ENCODE data around the gene COG6. TPM values are rescaled to one million over a fixed set of nuclear protein-coding genes. Genes with fewer than 3 reads are reported as not detected.

Gene COG6
- total RNA-seq, 1 donor from 2014 or later: 24.0 TPM

GRCh38 chr13:39692660-39693438, 37.4 kb downstream of the COG6 start:
- no peaks in the 10 kb centered on the region for H3K4me1 ChIP-seq (ENCODE audit: control insufficient read depth in 3 of 3, insufficient read depth in 3 of 3, low read length in 3 of 3)
- peaks cover 0 to 9% (median 0%) of the 10 kb centered on the region in 3 donors for H3K36me3 ChIP-seq (ENCODE audit: control insufficient read depth in 3 of 3, insufficient read depth in 3 of 3, low read length in 3 of 3)
- H3K27ac ChIP-seq (ENCODE audit: low read depth, low read length): no peak overlapping the region
- no peak overlapping the region for H3K9ac ChIP-seq (ENCODE audit: low read depth in 1 of 3, low read length in 3 of 3)
- no peaks in the 10 kb centered on the region for H3K27me3 ChIP-seq (ENCODE audit: control insufficient read depth in 3 of 3, insufficient read depth in 3 of 3, low read length in 3 of 3)
- no peaks in the 10 kb centered on the region for H3K9me3 ChIP-seq (ENCODE audit: control insufficient read depth in 3 of 3, low read length in 3 of 3)
- no peak overlapping the region for H3K4me3 ChIP-seq (ENCODE audit: low read length in 3 of 3)

GRCh38 chr13:39699274-39699673, 43.8 kb downstream of the COG6 start:
- no peak overlapping the region for H3K9ac ChIP-seq (ENCODE audit: low read depth in 1 of 3, low read length in 3 of 3)
- no peaks in the 10 kb centered on the region for H3K4me1 ChIP-seq (ENCODE audit: control insufficient read depth in 3 of 3, insufficient read depth in 3 of 3, low read length in 3 of 3)
- no peaks in the 10 kb centered on the region for H3K27me3 ChIP-seq (ENCODE audit: control insufficient read depth in 3 of 3, insufficient read depth in 3 of 3, low read length in 3 of 3)
- peaks cover 0 to 4% (median 0%) of the 10 kb centered on the region in 3 donors for H3K36me3 ChIP-seq (ENCODE audit: control insufficient read depth in 3 of 3, insufficient read depth in 3 of 3, low read length in 3 of 3)
- no peak overlapping the region for H3K4me3 ChIP-seq (ENCODE audit: low read length in 3 of 3)
- H3K27ac ChIP-seq (ENCODE audit: low read depth, low read length): no peak overlapping the region
- H3K9me3 ChIP-seq (ENCODE audit: control insufficient read depth in 3 of 3, low read length in 3 of 3): no peaks in the 10 kb centered on the region

GRCh38 chr13:39712626-39713025, 57.2 kb downstream of the COG6 start:
- Histone ChIP-seq H3K9ac (ENCODE audit: low read depth in 1 of 3, low read length in 3 of 3) (no peak overlapping the region), H3K9me3 (ENCODE audit: control insufficient read depth in 3 of 3, low read length in 3 of 3) (peaks cover 0 to 2% (median 0%) of the 10 kb centered on the region in 3 donors), H3K4me1 (ENCODE audit: control insufficient read depth in 3 of 3, insufficient read depth in 3 of 3, low read length in 3 of 3) (no peaks in the 10 kb centered on the region), H3K4me3 (ENCODE audit: low read length in 3 of 3) (no peak overlapping the region), H3K27me3 (ENCODE audit: control insufficient read depth in 3 of 3, insufficient read depth in 3 of 3, low read length in 3 of 3) (no peaks in the 10 kb centered on the region), H3K36me3 (ENCODE audit: control insufficient read depth in 3 of 3, insufficient read depth in 3 of 3, low read length in 3 of 3) (peaks cover 2 to 6% (median 3%) of the 10 kb centered on the region in 3 donors), H3K27ac (ENCODE audit: low read depth, low read length) (no peak overlapping the region)

DNA sequence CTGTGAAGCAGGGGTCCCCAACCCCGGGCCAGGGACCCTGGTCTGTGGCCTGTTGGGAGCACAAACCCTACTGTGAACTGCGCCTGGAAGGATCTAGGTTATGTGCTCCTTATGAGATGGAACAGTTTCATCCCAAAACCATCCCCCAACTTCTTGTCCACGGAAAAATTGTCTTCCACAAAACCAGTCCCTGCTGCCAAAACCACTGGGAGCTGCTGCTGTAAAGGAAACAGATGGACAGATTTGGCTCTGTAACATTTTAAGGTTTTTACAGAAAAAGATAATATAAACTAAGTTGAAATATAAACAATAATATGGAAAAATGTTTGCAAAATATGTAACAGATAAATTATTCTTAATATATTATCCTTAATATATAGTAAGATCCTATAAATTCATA, 73.7 kb downstream of the COG6 start:
- Histone ChIP-seq H3K4me1 (ENCODE audit: control insufficient read depth in 3 of 3, insufficient read depth in 3 of 3, low read length in 3 of 3) (no peaks in the 10 kb centered on the region), H3K9me3 (ENCODE audit: control insufficient read depth in 3 of 3, low read length in 3 of 3) (no peaks in the 10 kb centered on the region), H3K27ac (ENCODE audit: low read depth, low read length) (no peak overlapping the region), H3K27me3 (ENCODE audit: control insufficient read depth in 3 of 3, insufficient read depth in 3 of 3, low read length in 3 of 3) (no peaks in the 10 kb centered on the region), H3K4me3 (ENCODE audit: low read length in 3 of 3) (no peak overlapping the region), H3K36me3 (ENCODE audit: control insufficient read depth in 3 of 3, insufficient read depth in 3 of 3, low read length in 3 of 3) (peaks cover 0 to 17% (median 6%) of the 10 kb centered on the region in 3 donors), H3K9ac (ENCODE audit: low read depth in 1 of 3, low read length in 3 of 3) (no peak overlapping the region)

- no peaks in the 10 kb centered on the region for H3K27me3 ChIP-seq (ENCODE audit: control insufficient read depth in 3 of 3, insufficient read depth in 3 of 3, low read length in 3 of 3)
- no peaks in the 10 kb centered on the region for H3K9me3 ChIP-seq (ENCODE audit: control insufficient read depth in 3 of 3, low read length in 3 of 3)
- H3K4me3 ChIP-seq (ENCODE audit: low read length in 3 of 3): no peak overlapping the region
- H3K36me3 ChIP-seq (ENCODE audit: control insufficient read depth in 3 of 3, insufficient read depth in 3 of 3, low read length in 3 of 3): peaks cover 0 to 8% (median 6%) of the 10 kb centered on the region in 3 donors
- no peaks in the 10 kb centered on the region for H3K4me1 ChIP-seq (ENCODE audit: control insufficient read depth in 3 of 3, insufficient read depth in 3 of 3, low read length in 3 of 3)
- no peak overlapping the region for H3K9ac ChIP-seq (ENCODE audit: low read depth in 1 of 3, low read length in 3 of 3)
- H3K27ac ChIP-seq (ENCODE audit: low read depth, low read length): no peak overlapping the region
These were observed 79.5 kb downstream of the COG6 start for GRCh38 chr13:39734952-39735351.

DNA sequence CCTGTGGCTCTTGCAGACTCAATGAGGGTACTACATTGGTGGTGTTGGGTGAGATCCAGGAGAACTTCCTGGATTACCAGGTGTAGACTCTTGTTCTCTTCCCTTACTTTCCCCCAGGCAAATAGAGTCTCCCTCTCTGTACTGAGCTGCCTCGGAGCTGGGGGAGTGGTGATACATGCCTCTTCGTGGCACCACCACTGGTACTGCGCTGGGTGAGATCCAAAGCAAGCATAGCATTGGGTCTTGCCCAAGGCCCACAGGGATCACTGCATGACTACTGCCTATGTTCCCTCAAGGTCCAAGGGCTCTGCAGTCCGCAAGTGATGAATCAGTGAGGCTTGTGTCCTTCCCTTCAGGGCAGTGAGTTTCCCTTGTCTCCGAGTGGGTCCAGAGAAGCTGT, 81.6 kb downstream of the COG6 start:
- Histone ChIP-seq H3K27me3 (ENCODE audit: control insufficient read depth in 3 of 3, insufficient read depth in 3 of 3, low read length in 3 of 3) (no peaks in the 10 kb centered on the region), H3K27ac (ENCODE audit: low read depth, low read length) (no peak overlapping the region), H3K36me3 (ENCODE audit: control insufficient read depth in 3 of 3, insufficient read depth in 3 of 3, low read length in 3 of 3) (peaks cover 3 to 8% (median 6%) of the 10 kb centered on the region in 3 donors), H3K4me1 (ENCODE audit: control insufficient read depth in 3 of 3, insufficient read depth in 3 of 3, low read length in 3 of 3) (no peaks in the 10 kb centered on the region), H3K9ac (ENCODE audit: low read depth in 1 of 3, low read length in 3 of 3) (no peak overlapping the region), H3K4me3 (ENCODE audit: low read length in 3 of 3) (no peak overlapping the region), H3K9me3 (ENCODE audit: control insufficient read depth in 3 of 3, low read length in 3 of 3) (no peaks in the 10 kb centered on the region)

GRCh38 chr13:39740761-39741160, 85.3 kb downstream of the COG6 start:
- H3K4me3 ChIP-seq (ENCODE audit: low read length in 3 of 3): no peak overlapping the region
- no peaks in the 10 kb centered on the region for H3K9me3 ChIP-seq (ENCODE audit: control insufficient read depth in 3 of 3, low read length in 3 of 3)
- peaks cover 3 to 8% (median 6%) of the 10 kb centered on the region in 3 donors for H3K36me3 ChIP-seq (ENCODE audit: control insufficient read depth in 3 of 3, insufficient read depth in 3 of 3, low read length in 3 of 3)
- no peaks in the 10 kb centered on the region for H3K4me1 ChIP-seq (ENCODE audit: control insufficient read depth in 3 of 3, insufficient read depth in 3 of 3, low read length in 3 of 3)
- no peak overlapping the region for H3K9ac ChIP-seq (ENCODE audit: low read depth in 1 of 3, low read length in 3 of 3)
- no peak overlapping the region for H3K27ac ChIP-seq (ENCODE audit: low read depth, low read length)
- H3K27me3 ChIP-seq (ENCODE audit: control insufficient read depth in 3 of 3, insufficient read depth in 3 of 3, low read length in 3 of 3): no peaks in the 10 kb centered on the region

DNA sequence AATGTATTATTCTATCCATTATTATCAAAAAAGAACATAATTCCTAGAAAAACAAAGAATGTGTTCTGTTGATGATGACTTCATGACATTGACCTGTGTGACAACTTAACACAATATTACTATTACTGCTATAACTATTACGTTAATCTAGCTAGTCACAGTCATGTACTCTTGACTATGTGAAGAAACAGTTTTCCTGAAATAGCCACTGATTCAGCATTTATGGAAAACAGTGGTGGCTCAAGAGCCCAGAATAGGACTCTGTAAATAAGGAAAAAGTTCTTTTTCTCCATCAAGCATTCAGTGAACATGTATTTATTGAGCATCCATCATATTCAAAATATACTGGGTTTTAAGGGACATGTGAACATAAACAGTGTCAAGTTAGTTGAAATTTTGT, 93.5 kb downstream of the COG6 start:
- Histone ChIP-seq H3K36me3 (ENCODE audit: control insufficient read depth in 3 of 3, insufficient read depth in 3 of 3, low read length in 3 of 3) (peaks cover 2 to 6% (median 3%) of the 10 kb centered on the region in 3 donors), H3K9me3 (ENCODE audit: control insufficient read depth in 3 of 3, low read length in 3 of 3) (no peaks in the 10 kb centered on the region), H3K27ac (ENCODE audit: low read depth, low read length) (no peak overlapping the region), H3K27me3 (ENCODE audit: control insufficient read depth in 3 of 3, insufficient read depth in 3 of 3, low read length in 3 of 3) (no peaks in the 10 kb centered on the region), H3K4me1 (ENCODE audit: control insufficient read depth in 3 of 3, insufficient read depth in 3 of 3, low read length in 3 of 3) (no peaks in the 10 kb centered on the region), H3K9ac (ENCODE audit: low read depth in 1 of 3, low read length in 3 of 3) (no peak overlapping the region), H3K4me3 (ENCODE audit: low read length in 3 of 3) (no peak overlapping the region)

- Histone ChIP-seq H3K36me3 (ENCODE audit: control insufficient read depth in 3 of 3, insufficient read depth in 3 of 3, low read length in 3 of 3) (peaks cover 2 to 6% (median 3%) of the 10 kb centered on the region in 3 donors), H3K9ac (ENCODE audit: low read depth in 1 of 3, low read length in 3 of 3) (no peak overlapping the region), H3K9me3 (ENCODE audit: control insufficient read depth in 3 of 3, low read length in 3 of 3) (no peaks in the 10 kb centered on the region), H3K27ac (ENCODE audit: low read depth, low read length) (no peak overlapping the region), H3K4me1 (ENCODE audit: control insufficient read depth in 3 of 3, insufficient read depth in 3 of 3, low read length in 3 of 3) (no peaks in the 10 kb centered on the region), H3K4me3 (ENCODE audit: low read length in 3 of 3) (no peak overlapping the region), H3K27me3 (ENCODE audit: control insufficient read depth in 3 of 3, insufficient read depth in 3 of 3, low read length in 3 of 3) (no peaks in the 10 kb centered on the region)
These were observed 94.1 kb downstream of the COG6 start for GRCh38 chr13:39749528-39749927.

DNA sequence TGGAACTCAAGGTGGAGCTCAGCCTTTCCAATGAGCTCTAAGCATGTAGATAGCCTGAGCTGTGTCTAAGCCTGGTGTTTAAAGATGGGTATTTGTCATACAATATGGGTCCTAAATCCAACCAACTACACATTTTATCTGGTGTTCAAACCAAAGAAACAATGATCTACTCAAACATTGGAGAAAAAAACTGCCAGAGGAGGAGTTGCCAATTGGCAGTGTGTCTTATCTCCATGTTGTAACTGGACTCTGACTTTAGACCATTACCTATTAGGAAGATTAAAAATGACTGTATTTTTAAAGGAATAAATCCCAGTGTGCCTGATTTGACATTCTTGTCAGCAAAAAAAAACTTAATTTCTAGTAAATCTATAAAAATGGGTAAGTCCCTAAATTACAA, 96.3 kb downstream of the COG6 start:
- peaks cover 0 to 6% (median 2%) of the 10 kb centered on the region in 3 donors for H3K36me3 ChIP-seq (ENCODE audit: control insufficient read depth in 3 of 3, insufficient read depth in 3 of 3, low read length in 3 of 3)
- no peaks in the 10 kb centered on the region for H3K4me1 ChIP-seq (ENCODE audit: control insufficient read depth in 3 of 3, insufficient read depth in 3 of 3, low read length in 3 of 3)
- H3K9ac ChIP-seq (ENCODE audit: low read depth in 1 of 3, low read length in 3 of 3): no peak overlapping the region
- H3K27ac ChIP-seq (ENCODE audit: low read depth, low read length): no peak overlapping the region
- H3K9me3 ChIP-seq (ENCODE audit: control insufficient read depth in 3 of 3, low read length in 3 of 3): no peaks in the 10 kb centered on the region
- no peak overlapping the region for H3K4me3 ChIP-seq (ENCODE audit: low read length in 3 of 3)
- no peaks in the 10 kb centered on the region for H3K27me3 ChIP-seq (ENCODE audit: control insufficient read depth in 3 of 3, insufficient read depth in 3 of 3, low read length in 3 of 3)
